ENCODE results near the gene INSC. TPM values are rescaled to one million over a fixed set of nuclear protein-coding genes. Genes with fewer than 3 reads are reported as not detected.

The INSC gene
- polyA plus RNA-seq, 1 donor from 2014 or later: 0.12 TPM

- H3K4me3 ChIP-seq (ENCODE audit: low read length): no peak overlapping the region
- H3K27me3 ChIP-seq (ENCODE audit: insufficient read depth, low read depth, low read length): no peaks in the 10 kb centered on the region
- H3F3A ChIP-seq (ENCODE audit: insufficient read depth, low read length, poor library complexity, severe bottlenecking): no peaks in the 10 kb centered on the region
- no peaks in the 10 kb centered on the region for H3K79me2 ChIP-seq (replicated peaks; ENCODE audit: insufficient read depth, low read length)
- no peaks in the 10 kb centered on the region for H3K9me3 ChIP-seq (ENCODE audit: low read length)
- H3K27ac ChIP-seq (ENCODE audit: low read length): no peak overlapping the region
- no peaks in the 10 kb centered on the region for H3K36me3 ChIP-seq (ENCODE audit: insufficient read depth, low read length)
- TF ChIP-seq MXI1 (conservative IDR thresholded peaks at IDR 0.05; ENCODE audit: poor library complexity, severe bottlenecking) (no peak), SMC3 (conservative IDR thresholded peaks at IDR 0.05; ENCODE audit: poor library complexity) (peak; percentile 35), TAF1 (IDR thresholded peaks at IDR 0.05; ENCODE audit: low read depth) (no peak), EP300 (conservative IDR thresholded peaks at IDR 0.05; ENCODE audit: poor library complexity, severe bottlenecking) (no peak), RAD21 (conservative IDR thresholded peaks at IDR 0.05) (no peak), POLR2AphosphoS5 (IDR thresholded peaks at IDR 0.05) (no peak), EZH2 (IDR thresholded peaks at IDR 0.05; ENCODE audit: borderline replicate concordance, insufficient read depth, low read length, poor library complexity, severe bottlenecking) (no peak)
- TF ChIP-seq, protein P1, sequence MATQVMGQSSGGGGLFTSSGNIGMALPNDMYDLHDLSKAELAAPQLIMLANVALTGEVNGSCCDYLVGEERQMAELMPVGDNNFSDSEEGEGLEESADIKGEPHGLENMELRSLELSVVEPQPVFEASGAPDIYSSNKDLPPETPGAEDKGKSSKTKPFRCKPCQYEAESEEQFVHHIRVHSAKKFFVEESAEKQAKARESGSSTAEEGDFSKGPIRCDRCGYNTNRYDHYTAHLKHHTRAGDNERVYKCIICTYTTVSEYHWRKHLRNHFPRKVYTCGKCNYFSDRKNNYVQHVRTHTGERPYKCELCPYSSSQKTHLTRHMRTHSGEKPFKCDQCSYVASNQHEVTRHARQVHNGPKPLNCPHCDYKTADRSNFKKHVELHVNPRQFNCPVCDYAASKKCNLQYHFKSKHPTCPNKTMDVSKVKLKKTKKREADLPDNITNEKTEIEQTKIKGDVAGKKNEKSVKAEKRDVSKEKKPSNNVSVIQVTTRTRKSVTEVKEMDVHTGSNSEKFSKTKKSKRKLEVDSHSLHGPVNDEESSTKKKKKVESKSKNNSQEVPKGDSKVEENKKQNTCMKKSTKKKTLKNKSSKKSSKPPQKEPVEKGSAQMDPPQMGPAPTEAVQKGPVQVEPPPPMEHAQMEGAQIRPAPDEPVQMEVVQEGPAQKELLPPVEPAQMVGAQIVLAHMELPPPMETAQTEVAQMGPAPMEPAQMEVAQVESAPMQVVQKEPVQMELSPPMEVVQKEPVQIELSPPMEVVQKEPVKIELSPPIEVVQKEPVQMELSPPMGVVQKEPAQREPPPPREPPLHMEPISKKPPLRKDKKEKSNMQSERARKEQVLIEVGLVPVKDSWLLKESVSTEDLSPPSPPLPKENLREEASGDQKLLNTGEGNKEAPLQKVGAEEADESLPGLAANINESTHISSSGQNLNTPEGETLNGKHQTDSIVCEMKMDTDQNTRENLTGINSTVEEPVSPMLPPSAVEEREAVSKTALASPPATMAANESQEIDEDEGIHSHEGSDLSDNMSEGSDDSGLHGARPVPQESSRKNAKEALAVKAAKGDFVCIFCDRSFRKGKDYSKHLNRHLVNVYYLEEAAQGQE (IDR thresholded peaks at IDR 0.05; ENCODE audit: borderline replicate concordance): no peak
- TF ChIP-seq, protein P2, sequence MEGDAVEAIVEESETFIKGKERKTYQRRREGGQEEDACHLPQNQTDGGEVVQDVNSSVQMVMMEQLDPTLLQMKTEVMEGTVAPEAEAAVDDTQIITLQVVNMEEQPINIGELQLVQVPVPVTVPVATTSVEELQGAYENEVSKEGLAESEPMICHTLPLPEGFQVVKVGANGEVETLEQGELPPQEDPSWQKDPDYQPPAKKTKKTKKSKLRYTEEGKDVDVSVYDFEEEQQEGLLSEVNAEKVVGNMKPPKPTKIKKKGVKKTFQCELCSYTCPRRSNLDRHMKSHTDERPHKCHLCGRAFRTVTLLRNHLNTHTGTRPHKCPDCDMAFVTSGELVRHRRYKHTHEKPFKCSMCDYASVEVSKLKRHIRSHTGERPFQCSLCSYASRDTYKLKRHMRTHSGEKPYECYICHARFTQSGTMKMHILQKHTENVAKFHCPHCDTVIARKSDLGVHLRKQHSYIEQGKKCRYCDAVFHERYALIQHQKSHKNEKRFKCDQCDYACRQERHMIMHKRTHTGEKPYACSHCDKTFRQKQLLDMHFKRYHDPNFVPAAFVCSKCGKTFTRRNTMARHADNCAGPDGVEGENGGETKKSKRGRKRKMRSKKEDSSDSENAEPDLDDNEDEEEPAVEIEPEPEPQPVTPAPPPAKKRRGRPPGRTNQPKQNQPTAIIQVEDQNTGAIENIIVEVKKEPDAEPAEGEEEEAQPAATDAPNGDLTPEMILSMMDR (IDR thresholded peaks at IDR 0.05; ENCODE audit: poor library complexity, severe bottlenecking): peak; percentile 39
- no peaks in the 10 kb centered on the region for H3K9me2 ChIP-seq (ENCODE audit: insufficient read depth, low read length)
- no peaks in the 10 kb centered on the region for H4K20me1 ChIP-seq (ENCODE audit: insufficient read depth)
- no peak overlapping the region for H3K9ac ChIP-seq (ENCODE audit: low read length)
- H2AFZ ChIP-seq (ENCODE audit: low read depth, low read length): no peak overlapping the region
- H3K4me2 ChIP-seq (ENCODE audit: low read length): no peak overlapping the region
Measured at GRCh38 chr11:15258433-15259165, 143.9 kb downstream of the INSC start.

GRCh38 chr11:15266999-15267398 is 152.3 kb downstream of the INSC start:
- TF ChIP-seq SMC3 (conservative IDR thresholded peaks at IDR 0.05; ENCODE audit: poor library complexity) (no peak), MXI1 (conservative IDR thresholded peaks at IDR 0.05; ENCODE audit: poor library complexity, severe bottlenecking) (no peak), POLR2AphosphoS5 (IDR thresholded peaks at IDR 0.05) (no peak)
- Histone ChIP-seq H4K20me1 (ENCODE audit: insufficient read depth) (no peaks in the 10 kb centered on the region), H3K4me3 (ENCODE audit: low read length) (no peak overlapping the region), H3K9ac (ENCODE audit: low read length) (no peak overlapping the region), H3K79me2 (replicated peaks; ENCODE audit: insufficient read depth, low read length) (no peaks in the 10 kb centered on the region), H3K36me3 (ENCODE audit: insufficient read depth, low read length) (no peaks in the 10 kb centered on the region), H3K4me2 (ENCODE audit: low read length) (no peak overlapping the region), H3K27ac (ENCODE audit: low read length) (no peak overlapping the region), H3F3A (ENCODE audit: insufficient read depth, low read length, poor library complexity, severe bottlenecking) (no peaks in the 10 kb centered on the region), H3K9me3 (ENCODE audit: low read length) (no peaks in the 10 kb centered on the region), H3K27me3 (ENCODE audit: insufficient read depth, low read depth, low read length) (no peaks in the 10 kb centered on the region), H3K9me2 (ENCODE audit: insufficient read depth, low read length) (no peaks in the 10 kb centered on the region), H2AFZ (ENCODE audit: low read depth, low read length) (no peak overlapping the region)
